Measurements from ENCODE around the gene SUCO. TPM values are rescaled to one million over a fixed set of nuclear protein-coding genes. Genes with fewer than 3 reads are reported as not detected.

SUCO gene
- total and polyA plus RNA-seq, 2 of the 8 experiments (the other 6 are each of a cell fraction or from before 2014, with no cell fraction given) = 8.3 to 35.8 TPM

DNA sequence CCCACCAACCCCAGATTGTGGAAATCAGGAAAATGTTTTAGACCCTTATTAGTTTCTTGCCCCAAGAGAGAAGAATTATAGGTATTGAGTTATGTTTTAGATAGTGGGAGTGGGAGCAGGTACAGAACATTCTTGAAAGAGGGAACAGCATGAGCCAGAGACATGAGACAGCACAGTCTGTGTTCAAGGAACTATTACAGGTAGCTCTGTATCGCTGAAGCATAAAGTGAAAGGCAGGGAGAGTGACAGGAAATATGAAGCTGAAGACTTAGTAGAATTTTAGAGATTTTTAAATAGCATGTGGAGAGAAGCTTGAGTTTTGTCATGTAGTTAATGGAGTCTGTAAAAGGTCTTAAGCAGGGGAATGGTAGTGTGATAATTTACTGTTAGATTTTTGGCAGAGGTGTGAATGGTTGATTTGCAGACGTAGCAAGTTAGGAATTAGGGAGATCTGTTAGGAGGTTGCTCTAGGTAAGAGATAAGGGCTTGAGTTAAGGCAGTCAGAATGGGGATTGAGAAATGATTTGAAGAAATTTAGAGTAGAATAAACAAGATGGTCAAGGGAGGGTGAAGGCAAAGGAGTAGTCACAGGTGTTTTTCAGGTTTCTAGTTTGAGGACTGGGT lies 11.6 kb downstream of the SUCO start:
- H2BK20ac ChIP-seq (ENCODE audit: low read length) = no peak overlapping the region
- H3K9ac ChIP-seq (replicated peaks in 1 of 4; ENCODE audit: extremely low read depth in 1 of 4, low read depth in 3 of 4, low read length in 3 of 4) = peak overlapping the region in 1 of 4 experiments; percentile 34; a peak in 1 of 7 replicates
- no peak overlapping the region for H3K23ac ChIP-seq (ENCODE audit: insufficient read length)
- H2BK15ac ChIP-seq (ENCODE audit: low read length) = no peak overlapping the region
- H3K14ac ChIP-seq (ENCODE audit: insufficient read length) = no peak overlapping the region
- H3K79me1 ChIP-seq (ENCODE audit: low read depth, low read length) = peaks cover 2% of the 10 kb centered on the region; the same call in 1 of the 2 replicates
- no peak for FAIRE-seq
- H2AK5ac ChIP-seq (ENCODE audit: low read depth, low read length) = no peak overlapping the region
- H3K27me3 ChIP-seq (replicated peaks in 1 of 4; ENCODE audit: control insufficient read depth in 3 of 4, extremely low read depth in 1 of 4, insufficient read depth in 3 of 4, low read length in 3 of 4) = no peaks in the 10 kb centered on the region
- no peak overlapping the region for H3K18ac ChIP-seq (ENCODE audit: extremely low read depth, low read length)
- H3K4me2 ChIP-seq (ENCODE audit: insufficient read depth in 1 of 2, low read depth in 2 of 2, low read length in 2 of 2) = no peak overlapping the region
- no peak overlapping the region for H3K27ac ChIP-seq (ENCODE audit: low read depth, low read length)
- peaks cover 3% of the 10 kb centered on the region; the same call in 1 of the 2 replicates for H3K23me2 ChIP-seq (ENCODE audit: low read depth, low read length)
- ChIA-PET POLR2A (ENCODE audit: partially characterized antibody) (interaction anchor here (1.3 to 1.5 kb wide), 3 partner anchors 9 to 12 kb away, joined by 4 read pairs; no protein-coding TSS in a partner anchor), CTCF (ENCODE audit: partially characterized antibody) (interaction anchor here (0.9 to 2.0 kb wide), 6 partner anchors 29 to 542 kb away, joined by 3 to 9 read pairs (median 3); no protein-coding TSS in a partner anchor)
- no peak overlapping the region for H3K4ac ChIP-seq (replicated peaks; ENCODE audit: insufficient read length, low read depth, low read length)
- DNase-seq (ENCODE audit: low read depth in 1 of 2, low spot score in 2 of 2) = no peak
- H4K8ac ChIP-seq (ENCODE audit: extremely low read depth, insufficient read depth, low read length) = no peak overlapping the region
- no peak overlapping the region for H3K4me3 ChIP-seq (ENCODE audit: extremely low read depth in 1 of 4, insufficient read depth in 2 of 4, low read depth in 3 of 4, low read length in 4 of 4)
- peaks cover 6 to 7% of the 10 kb centered on the region in 2 experiments for H4K20me1 ChIP-seq (replicated peaks in 1 of 2; ENCODE audit: control insufficient read depth in 1 of 2, insufficient read depth in 2 of 2, low read length in 2 of 2)
- WGBS, 2 experiments (ENCODE audit: extremely low coverage in 1 of 2, insufficient coverage in 1 of 2, insufficient read length in 1 of 2, insufficient replicate concordance in 2 of 2, low coverage in 1 of 2, low lambda C conversion rate in 2 of 2, missing lambda C conversion rate in 1 of 2) = 91% methylated on average over 2 of the region's 2 CpGs; no CpG with 5 or more reads in 1 of the 2 experiments
- no peaks in the 10 kb centered on the region for H3K36me3 ChIP-seq (ENCODE audit: control insufficient read depth in 2 of 4, insufficient read depth in 4 of 4, low read length in 3 of 4)
- H2BK5ac ChIP-seq (ENCODE audit: low read depth, low read length) = no peak overlapping the region
- no peak overlapping the region for H2AFZ ChIP-seq (ENCODE audit: low read length)
- no peaks in the 10 kb centered on the region for H3K9me3 ChIP-seq (ENCODE audit: insufficient read depth in 2 of 2, low read depth in 1 of 2, low read length in 1 of 2)
- H3K56ac ChIP-seq (replicated peaks; ENCODE audit: insufficient read length, low read depth, low read length) = no peak overlapping the region
- no peak overlapping the region for H4K5ac ChIP-seq (ENCODE audit: insufficient read length, low read depth, low read length)
- TF ChIP-seq EGR1 (IDR thresholded peaks at IDR 0.05; ENCODE audit: borderline replicate concordance, low read depth, low read length) = no peak
- TF ChIP-seq SP2 (IDR thresholded peaks at IDR 0.05; ENCODE audit: low read length) = no peak
- no peak overlapping the region for H4K91ac ChIP-seq (replicated peaks; ENCODE audit: insufficient read length, low read length)
- peaks cover 23 to 100% of the 10 kb centered on the region in 2 experiments for H3K79me2 ChIP-seq (ENCODE audit: control insufficient read depth in 1 of 2, insufficient read depth in 2 of 2, low read length in 2 of 2)
- H2BK12ac ChIP-seq (ENCODE audit: low read depth, low read length) = no peak overlapping the region
- H2BK120ac ChIP-seq (replicated peaks; ENCODE audit: low read depth, low read length) = no peak overlapping the region
- H3K4me1 ChIP-seq (replicated peaks in 1 of 4; ENCODE audit: control insufficient read depth in 3 of 4, insufficient read depth in 4 of 4, low read length in 3 of 4) = peaks cover 0 to 15% (median 2%) of the 10 kb centered on the region in 4 experiments; a peak in 3 of 7 replicates
